Dedifferentiated amniotic fluid mesenchymal stem cell (primary cell): ENCODE data around the gene CSF3R.

Source experiments
- DNase-seq: peaks from one replicate; pipeline ENCODE4 v3.0.0-alpha.2; 2016; ENCODE audit errors: extremely low spot score

CSF3R gene

DNA sequence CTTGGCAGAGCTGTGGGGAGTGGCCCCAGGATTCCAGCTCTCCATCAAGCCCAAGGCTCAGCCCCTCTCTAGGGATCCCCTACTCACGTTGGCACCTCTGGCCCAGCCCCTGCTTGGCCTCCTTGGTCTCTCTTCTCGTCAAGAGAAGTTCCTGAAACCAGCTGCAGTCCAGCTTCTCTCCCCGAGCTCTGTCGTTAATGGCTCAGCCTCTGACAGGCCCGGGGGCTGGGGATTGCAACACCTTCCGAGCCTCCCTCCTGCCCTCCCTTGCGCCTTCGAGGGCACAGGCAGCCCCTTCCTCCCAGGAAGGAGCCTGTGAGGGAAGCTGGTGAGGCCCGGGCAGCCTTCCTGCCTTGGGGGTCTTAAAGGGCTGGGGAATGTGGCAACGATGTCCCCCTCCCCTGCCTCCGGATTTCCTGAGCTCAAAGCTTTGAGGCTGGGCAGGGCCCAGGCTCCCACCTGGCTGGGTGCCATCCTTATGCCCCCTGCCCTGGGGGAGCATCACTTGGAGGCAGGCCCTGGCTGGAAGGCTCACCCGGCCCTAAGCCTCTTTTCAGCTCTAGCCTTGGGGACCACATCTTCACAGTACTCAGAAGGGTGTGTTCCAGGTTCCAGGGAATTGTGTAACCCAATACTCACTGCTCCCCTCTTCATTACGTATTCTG lies at the start of gene CSF3R:
Gene CSF3R (minus strand): TSS at position 190 of the 665 bp plus-strand sequence. CDS start 3,417 bp downstream, outside the sequence.
- DNase-seq = no peak

DNA sequence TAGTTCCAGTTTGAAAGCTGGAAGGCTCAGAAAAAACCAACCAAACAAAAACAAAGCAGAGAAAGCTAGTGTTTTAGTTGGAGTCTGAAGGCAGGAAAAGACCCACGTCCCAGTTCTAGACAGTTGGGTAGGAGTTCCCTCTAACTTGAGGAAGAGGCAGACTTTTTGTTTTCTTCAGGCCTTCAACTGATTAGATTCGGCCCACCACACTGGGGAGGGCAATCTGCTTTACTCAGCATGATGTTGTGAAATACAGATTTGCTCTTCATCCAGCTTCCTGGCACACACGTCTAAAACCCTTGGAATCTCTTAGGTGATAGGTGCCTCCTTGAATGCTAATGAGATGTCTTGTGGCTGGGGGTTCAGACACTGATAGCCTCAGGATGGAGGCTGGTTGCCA lies 49.1 kb upstream of the CSF3R start:
- no peak for DNase-seq

DNA sequence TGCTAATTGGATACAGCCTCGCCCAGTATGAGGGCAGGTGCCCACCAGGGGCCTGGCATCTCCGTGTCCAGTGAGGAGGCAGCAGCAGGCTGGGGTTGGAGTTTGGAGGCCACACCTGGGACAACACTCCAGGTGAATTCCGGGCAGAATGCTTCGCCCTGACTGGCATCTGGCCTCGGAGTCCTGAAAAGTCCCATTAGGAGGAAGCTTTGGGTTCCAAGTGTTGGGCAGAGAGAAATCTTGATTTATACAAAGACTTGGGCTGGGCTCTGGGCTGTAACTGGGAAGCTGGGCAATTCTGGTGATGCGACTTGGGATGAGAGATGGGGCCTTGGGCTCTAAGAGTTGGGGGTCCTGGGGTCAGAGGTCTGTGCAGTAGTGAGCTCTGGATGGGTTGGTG lies 48.1 kb upstream of the CSF3R start:
- no peak for DNase-seq

DNA sequence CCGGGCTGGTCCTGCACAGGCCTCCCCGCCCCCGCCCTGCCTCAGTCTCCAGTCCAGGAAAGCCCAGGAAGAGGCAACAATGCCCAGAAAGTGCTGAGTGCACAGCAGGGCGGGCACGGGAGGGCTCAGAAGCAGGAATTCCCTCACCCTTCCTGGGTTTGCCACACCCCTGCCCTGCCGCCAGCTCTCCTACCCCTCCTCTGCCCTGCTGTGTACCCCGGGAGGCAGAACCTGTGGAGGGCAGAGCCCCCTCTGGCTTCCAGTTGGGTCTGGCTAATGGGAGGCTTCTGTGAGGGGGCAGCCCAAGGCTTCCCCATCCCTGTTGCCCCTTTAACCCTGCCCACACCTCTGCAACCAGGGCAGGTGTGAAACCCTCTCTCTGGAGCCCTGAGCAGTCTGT lies 47.5 kb upstream of the CSF3R start:
- DNase-seq = no peak

DNA sequence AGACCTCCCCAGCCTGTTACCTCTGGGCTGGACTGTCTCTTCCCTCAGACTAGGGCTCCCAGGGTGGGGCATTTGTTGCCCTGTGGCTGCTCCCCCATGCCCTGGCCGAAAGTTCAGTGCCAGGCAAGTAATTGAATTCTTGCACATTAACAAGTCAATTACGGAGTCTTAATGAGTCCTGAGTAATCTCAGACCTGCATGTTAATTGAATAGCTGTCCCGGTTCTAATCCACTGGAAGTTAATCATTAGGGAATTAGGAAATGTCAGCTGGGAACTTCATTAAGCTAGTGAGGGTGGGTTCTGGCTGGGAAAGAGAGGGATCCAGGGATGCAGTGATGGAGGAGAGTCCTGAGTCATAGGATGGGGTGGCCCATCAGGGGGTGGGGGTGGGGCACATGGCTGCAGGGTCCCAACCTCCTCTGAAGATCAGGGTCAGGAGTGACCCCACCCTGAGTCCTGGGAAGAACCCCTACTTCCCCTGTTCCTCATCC lies 47.1 kb upstream of the CSF3R start:
- no peak for DNase-seq

DNA sequence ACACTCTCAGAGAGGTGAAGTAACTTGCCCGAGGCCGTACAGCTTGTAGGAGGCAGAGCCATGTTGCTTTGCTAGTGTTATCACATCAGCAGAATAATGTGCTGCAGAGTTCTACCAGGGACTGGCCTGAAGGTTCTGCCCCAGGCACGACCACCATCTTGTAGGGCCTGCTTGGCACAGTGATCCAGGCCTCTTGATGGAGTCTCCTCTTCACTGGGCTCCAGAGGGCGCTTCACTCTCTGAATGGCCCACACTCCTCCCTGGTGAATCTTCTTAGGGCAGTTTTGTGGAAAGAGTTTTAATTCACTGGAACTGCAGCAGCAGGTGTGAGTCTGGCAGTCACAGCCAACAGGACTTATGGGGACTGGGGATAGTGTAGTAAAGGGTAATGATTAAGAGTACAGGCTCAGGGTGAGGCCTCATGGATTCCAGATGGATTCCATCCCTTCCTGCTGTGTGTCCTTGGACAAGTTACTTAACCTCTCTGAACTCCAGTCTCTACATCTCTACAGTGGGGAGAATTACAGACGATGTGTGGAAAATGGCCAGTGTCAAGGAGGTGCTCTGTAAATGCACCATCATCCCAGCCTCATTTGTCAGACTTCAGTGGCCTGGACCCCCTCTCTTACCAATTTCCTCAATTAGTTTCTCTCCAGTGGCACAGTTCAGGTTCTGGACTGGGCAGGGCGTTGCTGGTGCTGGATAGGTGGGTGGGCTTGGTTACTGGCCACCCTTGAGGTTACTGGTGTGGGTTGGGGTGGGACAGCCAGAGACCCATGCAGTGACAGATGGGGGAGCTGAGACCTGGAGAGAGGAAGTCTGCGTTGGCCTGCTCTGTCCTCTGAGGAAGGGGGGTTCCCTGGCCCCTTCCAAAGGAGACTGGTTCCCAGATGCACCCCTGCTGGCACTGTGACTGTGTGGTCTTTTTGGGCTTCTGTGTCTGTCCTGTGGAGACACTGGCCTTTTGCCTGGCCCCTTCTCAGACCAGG lies 45.9 kb upstream of the CSF3R start:
- no peak for DNase-seq

DNA sequence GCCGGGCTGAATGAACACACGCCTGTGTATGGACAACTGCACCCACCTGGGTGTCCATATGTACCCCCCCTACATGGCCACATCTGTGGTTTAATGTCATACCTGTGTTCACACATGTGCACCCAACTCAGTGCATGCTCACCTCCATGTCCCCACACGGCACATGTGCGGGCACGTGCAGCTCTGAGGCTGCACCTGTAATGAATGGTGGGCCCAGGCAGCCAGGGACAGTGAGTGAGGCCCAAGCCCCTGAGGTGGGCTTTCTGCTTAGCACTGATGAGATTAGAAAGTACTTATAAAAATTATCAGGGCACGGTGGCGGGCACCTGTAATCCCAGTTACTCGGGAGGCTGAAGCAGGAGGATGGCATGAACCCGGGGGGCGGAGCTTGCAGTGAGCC lies 42.5 kb upstream of the CSF3R start:
- DNase-seq = no peak

DNA sequence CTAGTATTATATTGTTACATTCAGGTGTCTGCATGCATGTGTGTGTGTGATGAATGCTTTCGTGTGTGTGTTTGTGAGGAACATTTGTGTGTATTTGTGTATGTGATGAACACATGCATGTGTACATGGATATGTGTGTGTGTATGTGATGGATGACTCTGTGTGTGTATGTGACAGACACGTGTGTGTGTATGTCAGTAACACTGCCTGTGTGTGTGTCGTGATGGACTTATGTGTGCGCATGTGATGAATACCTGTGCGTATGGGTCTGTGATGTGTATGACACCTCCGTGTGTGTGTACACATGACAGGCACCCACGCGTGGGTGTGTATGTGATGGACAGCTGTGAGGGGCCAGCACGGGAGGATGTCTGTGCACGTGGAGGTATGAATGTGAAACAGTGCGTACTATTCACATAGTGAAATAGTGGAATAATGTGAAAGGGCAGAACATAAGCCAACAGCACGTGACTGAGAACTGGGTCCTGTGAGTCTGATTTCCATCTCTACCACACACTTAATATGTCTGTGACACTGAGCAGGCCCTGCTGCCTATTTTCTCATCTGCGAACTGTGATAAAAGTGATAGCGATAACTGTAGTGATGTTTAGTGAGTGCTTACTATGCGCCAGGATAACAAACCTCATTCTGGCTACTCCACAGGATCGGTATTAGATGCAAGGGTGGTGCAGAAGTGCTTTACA lies 41.8 kb upstream of the CSF3R start:
- no peak for DNase-seq

DNA sequence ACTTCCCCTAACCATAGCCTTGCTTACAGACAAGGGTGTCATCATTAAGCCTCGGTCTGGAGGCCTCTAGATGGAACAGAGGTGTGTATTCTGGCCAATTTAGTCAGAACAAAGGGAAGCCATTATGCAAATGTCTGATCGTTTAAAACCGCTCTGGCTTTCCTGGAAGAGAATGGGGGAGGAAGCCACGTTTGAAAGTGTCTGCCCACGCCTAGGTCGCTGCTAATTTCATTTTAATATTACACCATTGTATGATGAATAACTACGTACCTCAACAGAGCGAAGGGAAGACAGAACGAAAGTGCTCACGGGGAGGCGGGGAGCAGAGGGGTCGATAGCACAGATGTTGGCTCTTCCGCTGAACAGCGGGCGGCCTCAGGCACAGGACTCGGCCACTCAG lies 41.1 kb upstream of the CSF3R start:
- no peak for DNase-seq

DNA sequence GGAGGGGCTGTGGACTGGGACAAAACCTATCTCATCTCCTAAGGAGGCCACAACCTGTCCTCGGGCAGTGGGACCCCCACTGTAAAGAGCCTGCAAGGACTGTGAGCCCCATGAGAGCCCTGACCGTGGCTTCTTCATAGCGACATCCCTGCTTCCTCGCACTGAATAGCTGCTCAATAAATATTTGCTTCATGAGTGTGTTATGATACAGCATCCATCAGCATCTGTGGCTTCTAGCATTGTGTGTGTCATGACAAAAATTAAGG lies 40.5 kb upstream of the CSF3R start:
- DNase-seq = no peak

DNA sequence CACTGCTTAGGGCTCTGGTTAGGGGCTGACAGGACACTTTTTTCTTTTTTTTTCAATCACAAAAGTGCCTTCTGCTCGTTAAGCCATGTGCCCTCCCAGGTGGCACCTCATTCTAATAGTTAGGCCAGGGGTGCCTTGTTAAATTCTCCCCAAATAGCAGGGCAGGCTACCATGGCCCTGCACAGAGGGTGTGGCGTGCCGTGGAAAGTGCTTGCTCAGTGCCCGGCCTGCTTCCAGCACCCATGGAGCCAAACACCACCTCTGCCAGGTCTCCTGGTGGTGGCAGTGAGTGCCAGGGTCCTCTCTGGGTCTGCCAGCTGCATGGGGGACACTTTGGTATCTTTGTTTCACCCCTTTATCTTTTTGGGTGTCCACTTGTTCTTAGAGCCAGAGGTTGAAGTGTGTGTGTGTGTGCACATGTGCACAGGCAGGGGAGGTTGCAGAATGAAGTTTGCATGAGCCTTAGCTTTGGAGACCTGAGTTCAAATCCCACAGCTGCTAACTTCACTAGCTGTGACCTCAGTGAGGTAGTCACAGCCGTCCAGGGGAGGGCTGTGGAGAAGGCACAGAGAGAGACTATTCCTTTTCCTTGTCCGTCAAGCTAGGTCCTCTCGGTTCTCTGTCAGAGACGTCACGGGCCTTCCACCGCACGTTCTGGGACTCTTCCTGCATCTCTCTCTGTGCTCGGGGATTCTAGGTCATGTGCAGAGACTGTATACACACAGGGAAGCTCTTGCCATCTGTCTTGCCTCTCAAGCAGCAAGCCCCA lies 39.9 kb upstream of the CSF3R start:
- DNase-seq = no peak

DNA sequence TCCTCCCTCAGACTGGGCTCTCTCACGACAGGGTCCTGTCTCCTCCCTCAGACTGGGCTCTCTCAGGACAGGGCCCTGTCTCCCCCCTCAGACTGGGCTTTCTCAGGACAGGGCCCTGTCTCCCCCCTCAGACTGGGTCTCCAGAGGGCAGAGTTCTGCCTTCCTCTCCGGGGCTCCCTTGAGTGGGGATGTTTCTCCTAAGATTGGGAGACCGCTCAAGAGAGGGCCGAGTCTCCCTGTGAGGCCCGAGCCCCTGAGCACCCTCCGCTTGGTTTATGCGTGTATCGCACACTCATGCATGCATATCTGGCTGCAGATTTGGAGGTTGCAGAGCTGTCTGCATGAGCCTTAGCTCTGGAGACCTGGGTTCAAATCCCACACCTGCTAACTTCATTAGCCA lies 39.3 kb upstream of the CSF3R start:
- no peak for DNase-seq

DNA sequence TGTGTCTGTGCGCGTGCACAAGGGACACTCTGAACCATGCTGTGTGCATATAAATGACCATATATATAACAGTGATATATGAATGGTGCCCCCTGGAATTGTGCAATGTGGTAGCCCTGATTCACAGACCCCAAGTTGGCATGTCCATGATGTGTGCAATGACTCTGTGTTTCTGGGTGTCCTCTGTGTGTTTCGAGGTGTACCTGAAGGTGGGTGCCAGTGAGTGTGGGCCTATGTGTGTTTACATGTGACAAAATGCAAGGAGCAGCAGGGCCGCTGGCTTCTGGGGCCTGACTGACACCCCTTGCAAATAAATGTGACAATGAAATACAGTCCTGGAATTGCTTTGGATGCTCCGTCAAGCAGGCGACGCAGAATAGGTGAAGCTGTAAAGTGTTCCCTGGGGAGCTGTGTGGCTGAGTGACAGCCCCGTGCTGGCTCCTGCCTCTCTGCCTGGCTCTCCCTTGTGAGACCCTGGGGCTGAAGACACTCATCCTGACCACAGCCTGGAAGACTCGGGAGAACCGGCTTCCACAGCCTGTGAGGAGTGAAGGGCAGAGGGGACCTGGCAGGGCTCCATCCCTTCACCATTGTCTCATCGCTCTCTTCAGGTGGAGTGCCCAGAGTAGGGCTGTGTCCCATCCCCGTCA lies 38.2 kb upstream of the CSF3R start:
- no peak for DNase-seq

DNA sequence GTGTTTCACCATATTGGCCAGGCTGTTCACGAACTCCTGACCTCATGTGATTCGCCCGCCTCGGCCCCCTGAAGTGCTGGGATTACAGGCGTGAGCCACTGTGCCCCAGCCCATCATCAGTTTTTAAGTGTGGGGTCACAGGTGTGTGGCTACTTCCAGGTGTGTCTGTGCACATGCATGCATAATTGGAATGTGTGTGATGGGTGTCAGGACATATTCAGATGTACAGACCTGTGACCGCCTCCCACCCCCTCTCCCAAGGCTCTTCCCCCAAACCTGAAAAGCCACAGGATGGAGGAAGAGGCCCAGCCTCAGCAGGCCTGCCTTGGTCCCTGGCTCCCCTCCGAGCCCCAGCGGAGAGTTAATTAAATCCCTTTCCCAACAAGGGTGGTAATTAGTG lies 37.3 kb upstream of the CSF3R start:
- DNase-seq = no peak

DNA sequence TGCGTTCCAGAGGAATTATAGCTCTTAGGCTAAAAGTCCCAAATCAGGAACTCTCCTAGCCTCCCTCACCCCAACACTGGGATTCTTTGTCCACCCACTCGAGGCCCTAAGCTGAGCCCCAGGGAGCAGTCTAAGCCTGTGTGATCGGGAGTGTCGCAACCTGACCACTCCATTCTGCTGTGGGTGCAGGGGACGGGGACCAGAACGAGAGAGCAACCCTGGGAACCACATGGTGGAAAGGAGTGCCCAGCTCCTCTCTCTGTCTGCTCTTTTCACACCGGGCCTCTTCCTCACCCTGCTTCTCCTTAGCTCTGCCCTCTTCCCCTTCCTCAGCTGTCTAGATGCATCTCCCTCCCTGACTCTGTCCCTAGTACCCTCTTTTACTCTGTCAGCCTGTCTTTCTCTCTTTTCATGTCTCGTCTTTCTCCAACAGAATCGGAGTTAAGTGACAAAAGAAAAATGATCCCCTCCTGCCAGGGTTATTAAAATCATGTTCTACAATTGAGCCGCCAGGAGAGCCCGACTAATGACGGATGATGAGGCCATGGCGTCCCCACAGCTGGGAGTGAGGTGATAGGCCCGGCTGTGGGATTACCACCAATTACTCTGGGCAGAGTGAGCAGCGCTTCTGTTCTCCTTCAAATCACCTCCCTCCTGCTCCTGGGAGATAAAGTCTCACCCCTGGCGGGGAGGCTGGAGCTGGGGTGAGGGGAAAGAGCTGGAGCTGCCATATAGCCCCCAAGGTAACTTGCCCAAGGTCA lies 34.5 kb upstream of the CSF3R start:
- DNase-seq = no peak

DNA sequence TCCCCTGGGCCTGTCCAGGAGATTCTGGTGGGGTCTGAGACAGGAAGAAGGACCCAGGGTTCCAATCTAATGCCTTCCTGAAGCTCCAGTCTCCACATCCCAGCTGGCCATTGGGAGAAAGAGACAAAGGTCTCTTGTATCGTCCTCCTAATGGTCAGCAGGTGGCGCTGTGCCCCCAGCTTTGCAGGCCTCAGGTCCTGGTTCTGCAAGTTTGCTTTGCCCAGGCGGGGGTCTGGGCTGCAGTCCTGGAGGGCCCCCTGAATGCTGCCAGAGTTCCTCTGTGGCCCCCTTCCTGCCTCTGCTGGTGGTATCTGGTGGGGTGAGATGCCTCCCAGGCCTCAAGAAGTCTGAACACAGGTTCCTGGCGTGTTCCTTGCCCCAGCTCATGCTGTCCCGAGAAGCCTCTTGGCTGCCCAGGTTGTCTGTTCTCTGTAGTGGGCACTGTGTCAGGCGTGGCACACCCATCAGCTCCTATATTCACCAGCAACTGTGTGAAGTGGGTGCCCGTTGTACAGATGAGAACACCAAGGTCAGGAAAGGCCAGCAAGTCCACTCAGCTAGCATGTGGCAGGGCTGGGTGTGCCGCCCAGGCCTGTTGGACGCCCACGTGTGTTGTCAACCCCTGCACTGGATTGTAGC lies 33.8 kb upstream of the CSF3R start:
- no peak for DNase-seq

DNA sequence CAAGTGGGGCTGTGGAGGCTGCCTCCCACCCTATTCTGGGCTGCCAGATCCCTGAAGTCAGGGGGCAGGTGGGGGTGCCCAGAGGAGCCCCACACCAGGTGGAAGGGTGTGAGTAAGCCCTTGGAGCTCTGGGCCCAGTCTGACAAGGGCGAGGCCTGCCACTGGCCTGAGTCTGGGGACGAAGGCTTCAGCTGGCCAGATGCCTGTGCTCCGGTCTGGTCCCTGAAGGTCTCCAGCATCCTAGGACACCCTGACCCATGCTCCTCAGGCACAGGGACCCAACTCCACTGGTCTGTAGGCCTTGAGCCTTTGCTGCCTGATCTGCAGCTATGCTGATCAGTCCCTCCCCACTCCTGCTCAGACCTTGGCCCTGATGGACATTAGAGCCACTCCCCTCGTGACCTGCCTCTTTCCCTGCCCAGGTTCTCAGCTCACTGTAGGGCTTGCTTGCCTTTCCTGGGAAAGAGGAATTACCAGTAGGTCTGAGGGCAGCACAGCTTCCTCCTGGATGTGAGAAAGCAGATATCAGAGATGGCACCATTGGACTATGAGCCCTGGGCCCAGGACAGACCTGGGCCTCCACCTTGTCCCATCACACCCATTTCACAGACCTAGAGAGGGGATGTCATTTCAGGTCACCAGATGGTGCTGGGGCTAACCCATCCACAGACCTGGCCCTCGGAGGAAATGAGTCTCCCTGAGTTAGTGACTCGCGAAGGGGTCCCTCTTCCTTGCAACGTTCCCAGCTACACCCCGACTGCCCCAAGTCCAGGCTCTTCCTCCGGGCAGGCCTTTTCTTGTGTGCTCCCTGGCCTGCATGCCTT lies 32.8 kb upstream of the CSF3R start:
- DNase-seq = no peak

DNA sequence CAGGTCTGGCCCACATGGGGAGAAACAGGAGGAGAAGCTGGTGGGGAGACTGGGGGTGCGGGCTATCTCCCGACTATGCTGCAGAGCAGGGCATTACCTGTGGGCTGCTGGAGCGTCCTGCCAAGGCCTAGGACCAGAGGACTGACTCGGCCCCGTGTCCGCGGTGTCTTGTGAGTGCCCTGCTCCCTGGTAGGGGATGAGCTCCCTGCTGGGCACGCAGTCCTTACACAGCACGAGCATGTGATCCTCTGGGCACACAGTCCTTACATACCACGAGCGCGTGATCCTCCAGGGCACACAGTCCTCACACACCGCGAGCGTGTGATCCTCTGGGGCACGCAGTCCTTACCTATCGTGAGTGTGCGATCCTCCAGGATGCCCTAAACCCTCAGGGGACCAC lies 31.8 kb upstream of the CSF3R start:
- no peak for DNase-seq
